GM21576 (cell line): ENCODE data around the gene MICAL3.
A peak's percentile ranks its signal among the peaks of the same experiment; 100 is the strongest.

Experiments used
- ATAC-seq: cut with Tn5 transposase; IDR thresholded peaks from one replicate; pipeline ENCODE4 v1.9.1; 2021; ENCODE audit warnings: mild to moderate bottlenecking, moderate library complexity; ENCODE audit not compliant: unreplicated experiment

Gene MICAL3

GRCh38 chr22:17847360-17848078 lies 176.8 kb downstream of the MICAL3 start:
- ATAC-seq, result no peak

GRCh38 chr22:17846326-17846992 lies 177.9 kb downstream of the MICAL3 start:
- ATAC-seq, result no peak

GRCh38 chr22:17845790-17846189 lies 178.6 kb downstream of the MICAL3 start:
- no peak for ATAC-seq

GRCh38 chr22:17845327-17845726 lies 179.0 kb downstream of the MICAL3 start:
- no peak for ATAC-seq

GRCh38 chr22:17844150-17844549 lies 180.2 kb downstream of the MICAL3 start:
- ATAC-seq, result no peak

GRCh38 chr22:17842386-17842785 lies 182.0 kb downstream of the MICAL3 start:
- no peak for ATAC-seq

GRCh38 chr22:17841836-17842235 lies 182.5 kb downstream of the MICAL3 start:
- ATAC-seq, result no peak

- ATAC-seq, result no peak
These were observed 186.0 kb downstream of the MICAL3 start for GRCh38 chr22:17838180-17838865.

- ATAC-seq, result no peak
These were observed 187.2 kb downstream of the MICAL3 start for GRCh38 chr22:17836992-17837742.

GRCh38 chr22:17835256-17835655 lies 189.1 kb downstream of the MICAL3 start:
- no peak for ATAC-seq

GRCh38 chr22:17833489-17833888 lies 190.9 kb downstream of the MICAL3 start:
- ATAC-seq, result no peak

GRCh38 chr22:17832665-17833064 lies 191.7 kb downstream of the MICAL3 start:
- ATAC-seq, result no peak

- no peak for ATAC-seq
These were observed 192.7 kb downstream of the MICAL3 start for GRCh38 chr22:17831501-17832251.

GRCh38 chr22:17830043-17830961 lies 194.1 kb downstream of the MICAL3 start:
- ATAC-seq, result peak; percentile 68

GRCh38 chr22:17829695-17830042 lies 194.7 kb downstream of the MICAL3 start:
- peak; percentile 7 for ATAC-seq

- ATAC-seq, result no peak
These were observed 195.8 kb downstream of the MICAL3 start for GRCh38 chr22:17828502-17829080.

- ATAC-seq, result no peak
These were observed 196.9 kb downstream of the MICAL3 start for GRCh38 chr22:17827466-17827865.

GRCh38 chr22:17825876-17826550 lies 198.3 kb downstream of the MICAL3 start:
- ATAC-seq, result no peak

GRCh38 chr22:17824457-17824856 lies 199.9 kb downstream of the MICAL3 start:
- no peak for ATAC-seq
